ENCODE data around the gene IGIP.
A peak's percentile ranks its signal among the peaks of the same experiment; 100 is the strongest.

Gene IGIP

DNA sequence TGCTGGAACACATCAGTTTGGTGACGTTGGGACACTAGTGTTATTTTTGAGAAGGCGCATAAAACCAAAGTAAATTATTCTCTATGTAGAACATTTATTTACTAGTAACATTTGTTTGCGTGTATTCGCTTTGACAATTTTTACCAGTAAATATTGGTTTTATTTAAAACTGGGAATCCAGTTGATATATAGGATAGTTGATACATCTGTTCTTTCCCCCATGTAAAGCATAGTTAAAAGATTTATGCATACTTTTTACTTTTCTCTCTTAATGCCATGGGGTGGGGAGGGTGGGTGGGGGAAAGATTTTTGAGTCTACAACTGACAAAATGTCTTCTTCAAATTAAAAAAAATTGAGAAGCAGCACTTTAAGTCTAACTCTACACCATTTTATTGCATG, at the start of gene IGIP:
TSS of gene IGIP (plus strand) at position 301 of the 400 bp plus-strand sequence. CDS start 2,540 bp downstream, outside the sequence.
- DNase-seq (ENCODE audit: low read depth in 2 of 2) = no peak

DNA sequence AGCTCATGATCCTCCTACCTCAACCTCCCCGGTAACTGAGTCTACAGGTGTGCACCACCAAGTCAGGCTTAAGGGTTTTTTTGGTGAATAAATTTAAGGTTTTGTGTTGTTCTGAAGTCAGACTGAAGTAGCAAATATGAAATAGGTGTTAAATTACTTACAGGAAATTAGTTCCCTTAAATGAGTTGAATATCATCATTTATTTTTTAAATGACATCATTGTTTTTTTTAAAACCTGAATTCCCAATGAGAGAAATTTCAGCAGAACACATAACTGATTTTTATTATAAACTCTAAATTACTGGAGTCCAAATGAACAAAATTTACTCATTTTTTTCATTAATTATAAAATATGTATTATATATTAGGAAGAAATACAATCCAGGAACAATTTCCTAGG, 49.6 kb upstream of the IGIP start:
- no peak for DNase-seq (ENCODE audit: low read depth in 2 of 2)

DNA sequence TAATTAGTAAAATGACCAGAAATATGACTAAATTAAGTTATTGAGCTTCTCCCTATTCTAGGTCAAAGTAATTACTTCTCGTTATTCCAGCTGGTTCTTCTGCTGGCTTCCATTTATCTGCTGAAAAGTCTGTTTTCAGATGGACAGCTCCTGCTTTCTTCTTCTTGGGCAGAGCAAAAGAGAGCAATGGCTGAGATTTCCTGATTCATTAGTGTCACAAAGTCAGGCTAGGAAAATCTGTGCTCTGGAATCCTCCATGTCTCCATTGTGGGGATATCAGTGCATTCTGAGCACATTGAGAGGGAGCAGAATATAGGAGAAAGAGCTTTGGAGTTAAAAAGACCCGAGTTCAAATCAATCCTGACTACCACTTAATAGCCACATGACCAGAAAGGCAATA, 48.9 kb upstream of the IGIP start:
- DNase-seq (ENCODE audit: low read depth in 2 of 2) = no peak

DNA sequence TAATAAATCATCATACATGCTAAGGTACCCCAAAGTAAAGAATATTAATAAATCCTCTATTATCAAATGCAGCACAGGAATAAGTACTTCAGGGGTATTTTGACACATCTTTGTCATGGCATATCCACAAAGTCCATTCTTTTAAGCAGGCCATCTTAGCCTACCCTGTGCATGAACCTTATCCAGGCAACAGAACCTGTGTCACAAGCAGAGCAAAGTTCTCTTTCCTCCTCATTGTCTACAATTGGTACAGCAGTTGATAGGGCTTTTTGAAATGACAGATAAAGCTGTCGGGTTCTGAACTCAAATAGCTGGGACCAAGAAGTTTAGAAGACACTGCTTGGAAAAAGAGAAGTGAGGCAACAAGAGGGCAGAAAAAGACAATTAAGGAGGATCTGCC, 42.6 kb upstream of the IGIP start:
- DNase-seq (ENCODE audit: low read depth in 2 of 2) = no peak

DNA sequence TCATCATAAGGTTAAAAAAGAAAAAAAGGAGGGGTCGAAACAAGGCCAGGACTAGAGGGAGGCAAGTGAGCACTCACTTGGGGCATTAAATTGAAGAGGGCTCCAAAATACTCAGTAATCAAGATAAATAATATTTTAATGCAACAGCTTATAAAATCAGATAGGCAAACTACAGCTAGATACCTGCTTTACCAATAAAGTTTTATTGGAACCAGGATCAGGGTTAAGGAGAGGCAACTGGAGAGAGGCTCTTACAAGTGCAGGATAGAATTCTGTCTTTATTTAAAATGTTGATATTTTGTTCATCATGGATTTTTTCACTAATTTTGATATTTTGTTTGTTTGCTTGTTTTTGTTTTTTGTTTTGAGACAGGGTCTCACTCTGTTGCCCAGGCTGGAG, 42.1 kb upstream of the IGIP start:
- DNase-seq (ENCODE audit: low read depth in 2 of 2) = no peak

DNA sequence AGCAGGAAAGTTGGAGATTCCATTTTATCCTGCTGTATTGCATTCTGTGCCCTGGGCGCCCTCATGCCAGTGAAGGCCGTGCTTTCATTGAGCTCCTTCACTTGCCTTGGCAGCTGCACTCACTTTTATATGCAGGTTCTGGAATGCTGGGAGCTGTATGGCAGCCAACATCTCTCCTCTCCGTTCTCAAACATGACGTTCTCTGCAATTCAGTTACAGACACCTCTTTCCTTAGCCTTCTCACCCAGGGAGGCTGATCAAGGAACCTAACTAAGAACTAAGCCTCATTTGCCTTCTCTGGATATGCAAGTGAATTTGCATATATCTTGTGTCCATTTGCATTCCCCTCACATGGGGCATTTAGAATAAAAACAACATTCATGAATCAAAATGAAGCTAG, 41.2 kb upstream of the IGIP start:
- no peak for DNase-seq (ENCODE audit: low read depth in 2 of 2)

DNA sequence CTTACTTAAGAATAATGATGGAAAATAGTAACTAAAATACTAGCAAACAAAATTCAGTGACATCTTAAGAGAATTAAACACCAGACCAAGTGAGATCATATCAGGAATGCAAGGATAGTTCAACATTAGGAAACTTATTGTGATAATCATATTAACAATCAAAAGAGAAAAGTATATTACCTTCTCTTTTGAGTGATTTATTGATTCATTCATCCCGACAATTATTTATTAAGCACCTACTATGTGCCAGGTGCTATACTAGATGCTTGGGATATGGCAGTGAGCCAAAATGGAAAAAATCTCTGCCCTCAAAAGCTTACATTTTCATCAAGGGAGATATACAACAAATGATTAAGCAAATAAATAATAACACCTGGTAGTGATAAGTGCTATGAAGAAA, 35.5 kb upstream of the IGIP start:
- DNase-seq (ENCODE audit: low read depth in 2 of 2) = no peak

DNA sequence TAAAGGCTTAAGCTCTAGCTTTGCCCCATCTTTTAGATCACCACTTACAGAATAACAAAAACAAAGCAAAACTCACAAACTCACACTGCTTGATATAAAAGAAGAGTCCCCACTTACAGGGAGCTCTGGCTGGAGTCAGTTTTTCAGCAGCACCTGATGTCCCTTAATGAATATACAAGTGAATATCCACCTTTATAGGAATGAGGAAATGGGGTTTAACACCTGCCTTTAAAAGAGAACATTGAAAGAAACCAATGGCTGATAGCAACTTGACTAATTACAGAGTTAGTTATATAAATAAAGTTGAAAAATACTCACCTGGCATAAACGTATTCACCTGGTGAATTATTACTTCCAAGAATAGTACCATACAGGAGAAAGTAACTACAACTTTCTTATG, 32.6 kb upstream of the IGIP start:
- no peak for DNase-seq (ENCODE audit: low read depth in 2 of 2)

DNA sequence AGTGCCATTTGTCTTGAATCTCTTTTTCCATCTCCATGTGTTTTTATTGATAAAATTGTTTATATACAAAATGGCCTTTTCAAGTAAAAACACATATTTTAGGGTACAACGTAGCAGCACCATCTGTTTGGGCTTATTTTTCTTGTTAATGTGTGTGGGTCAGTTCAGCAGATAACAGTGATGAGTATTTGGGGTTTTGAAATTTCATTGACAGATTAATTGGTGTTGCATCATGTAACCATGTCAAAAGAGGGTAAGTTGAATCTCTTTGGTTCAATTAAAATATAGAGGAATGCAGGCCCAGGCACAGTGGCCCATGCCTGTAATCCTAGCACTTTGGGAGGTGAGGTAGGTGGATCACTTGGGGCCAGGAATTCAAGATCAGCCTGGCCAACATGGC, 31.9 kb upstream of the IGIP start:
- DNase-seq (ENCODE audit: low read depth in 2 of 2) = no peak

DNA sequence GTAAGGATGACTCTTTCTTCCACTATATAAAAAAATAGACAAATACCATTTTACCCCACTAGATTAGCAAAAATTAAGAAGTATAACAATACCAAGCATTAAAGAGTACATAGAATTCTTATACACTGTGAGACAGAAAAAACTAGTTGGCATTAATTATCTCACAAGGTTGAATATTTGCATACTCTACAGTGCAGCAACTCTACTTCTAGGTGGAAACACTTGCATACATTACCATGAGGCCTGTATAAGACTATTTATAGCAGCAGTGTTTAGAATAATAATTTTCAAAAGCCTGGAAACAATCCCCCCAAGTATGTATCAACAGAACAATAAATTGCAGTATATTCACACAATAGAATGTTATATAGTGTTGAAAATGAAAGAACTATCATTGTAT, 30.8 kb upstream of the IGIP start:
- no peak for DNase-seq (ENCODE audit: low read depth in 2 of 2)

DNA sequence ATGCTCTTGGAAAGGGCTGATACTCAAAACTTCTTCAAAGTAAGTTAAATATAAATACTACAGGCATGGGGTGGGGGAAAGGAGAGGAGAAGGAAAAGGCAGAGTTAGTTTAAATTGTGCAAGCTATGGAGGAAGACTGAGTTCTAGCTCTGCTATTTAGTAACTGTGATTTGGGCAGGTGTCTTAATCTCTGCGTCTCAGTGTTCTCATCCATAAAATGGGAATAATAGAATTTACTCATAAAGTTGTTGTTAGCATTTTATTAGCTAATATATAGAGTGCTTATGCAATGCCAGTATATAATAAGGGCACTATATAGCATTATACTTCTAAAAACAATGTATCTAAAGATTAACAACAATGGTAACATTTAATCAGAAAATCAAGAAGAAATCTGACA, 24.6 kb upstream of the IGIP start:
- DNase-seq (ENCODE audit: low read depth in 2 of 2) = no peak

DNA sequence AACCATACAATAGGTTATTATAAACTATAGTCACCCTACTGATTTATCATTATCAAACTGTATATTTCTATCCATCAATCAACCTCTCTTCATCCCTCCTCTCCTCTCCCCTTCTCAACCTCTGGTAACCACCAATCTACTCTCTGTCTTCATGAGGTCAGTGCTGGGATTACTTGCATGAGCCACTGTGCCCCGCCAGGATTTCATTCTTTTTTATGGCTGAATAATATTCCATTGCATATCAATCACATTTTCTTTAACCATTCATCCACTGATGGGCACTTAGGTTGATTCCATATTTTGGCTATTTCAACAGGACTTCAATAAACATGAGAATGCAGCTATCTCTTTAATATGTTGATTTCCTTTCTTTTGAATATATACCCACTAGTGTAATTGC, 22.6 kb upstream of the IGIP start:
- no peak for DNase-seq (ENCODE audit: low read depth in 2 of 2)

DNA sequence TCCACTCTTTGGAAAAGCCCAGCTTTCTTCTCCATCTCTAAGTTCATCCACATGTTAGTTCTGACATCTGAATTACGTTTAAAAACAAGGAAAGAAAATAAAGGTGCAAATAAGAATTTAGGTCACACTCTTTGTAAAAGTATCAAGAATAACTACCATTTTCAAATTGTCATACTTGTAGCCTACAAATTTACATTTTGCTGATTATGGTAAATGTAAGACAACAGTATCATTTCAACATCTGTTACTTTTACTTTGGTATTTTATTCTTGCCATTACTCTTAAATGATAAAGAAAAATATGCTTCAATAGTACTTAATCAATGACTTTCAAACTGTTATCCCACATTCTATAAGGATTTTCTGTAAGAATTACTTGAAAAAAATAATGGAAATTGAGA, 21.6 kb upstream of the IGIP start:
- no peak for DNase-seq (ENCODE audit: low read depth in 2 of 2)

DNA sequence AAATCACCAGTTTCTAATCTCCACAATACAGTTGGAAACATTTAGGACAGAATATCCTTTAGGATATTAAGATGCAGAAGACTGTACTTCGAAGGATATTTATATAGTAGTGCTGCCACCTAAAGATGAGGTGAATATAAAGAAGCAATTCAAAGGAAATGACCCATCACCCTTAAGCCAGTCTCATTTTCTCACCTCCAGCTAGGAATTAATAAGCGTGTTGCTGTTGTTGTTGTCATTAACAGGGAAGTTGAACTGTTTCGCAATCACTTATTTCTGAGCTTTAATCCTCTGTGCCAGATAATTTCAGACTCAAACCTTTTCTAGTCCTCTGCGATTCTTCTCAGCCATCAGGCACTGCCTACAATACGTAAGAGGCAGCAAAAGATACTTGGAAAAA, 19.6 kb upstream of the IGIP start:
- no peak for DNase-seq (ENCODE audit: low read depth in 2 of 2)

DNA sequence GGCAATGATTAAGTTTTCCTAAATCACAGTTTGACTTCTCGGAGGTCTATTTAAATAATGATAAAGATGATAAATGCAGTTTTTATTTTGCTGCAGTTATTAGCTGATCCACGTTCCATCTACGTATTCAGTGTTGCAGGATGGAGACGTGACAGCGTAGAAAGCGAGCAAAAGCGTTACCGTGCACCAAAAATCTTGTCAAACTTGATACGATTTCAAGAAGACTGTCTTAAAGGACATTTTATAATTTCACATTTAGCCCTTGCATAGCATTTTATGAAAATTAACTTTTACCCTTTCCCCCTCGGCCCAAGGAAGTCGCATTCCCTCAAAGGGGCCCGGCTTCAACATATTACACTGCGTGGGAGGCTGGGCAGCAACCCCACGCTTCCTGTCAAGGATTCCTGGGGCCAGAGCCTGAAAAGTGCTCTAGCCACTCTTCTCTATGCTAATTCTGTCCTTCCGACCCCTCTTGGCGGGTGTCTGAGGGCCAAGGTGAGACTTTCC, 18.9 kb upstream of the IGIP start:
- no peak for DNase-seq (ENCODE audit: low read depth in 2 of 2)

DNA sequence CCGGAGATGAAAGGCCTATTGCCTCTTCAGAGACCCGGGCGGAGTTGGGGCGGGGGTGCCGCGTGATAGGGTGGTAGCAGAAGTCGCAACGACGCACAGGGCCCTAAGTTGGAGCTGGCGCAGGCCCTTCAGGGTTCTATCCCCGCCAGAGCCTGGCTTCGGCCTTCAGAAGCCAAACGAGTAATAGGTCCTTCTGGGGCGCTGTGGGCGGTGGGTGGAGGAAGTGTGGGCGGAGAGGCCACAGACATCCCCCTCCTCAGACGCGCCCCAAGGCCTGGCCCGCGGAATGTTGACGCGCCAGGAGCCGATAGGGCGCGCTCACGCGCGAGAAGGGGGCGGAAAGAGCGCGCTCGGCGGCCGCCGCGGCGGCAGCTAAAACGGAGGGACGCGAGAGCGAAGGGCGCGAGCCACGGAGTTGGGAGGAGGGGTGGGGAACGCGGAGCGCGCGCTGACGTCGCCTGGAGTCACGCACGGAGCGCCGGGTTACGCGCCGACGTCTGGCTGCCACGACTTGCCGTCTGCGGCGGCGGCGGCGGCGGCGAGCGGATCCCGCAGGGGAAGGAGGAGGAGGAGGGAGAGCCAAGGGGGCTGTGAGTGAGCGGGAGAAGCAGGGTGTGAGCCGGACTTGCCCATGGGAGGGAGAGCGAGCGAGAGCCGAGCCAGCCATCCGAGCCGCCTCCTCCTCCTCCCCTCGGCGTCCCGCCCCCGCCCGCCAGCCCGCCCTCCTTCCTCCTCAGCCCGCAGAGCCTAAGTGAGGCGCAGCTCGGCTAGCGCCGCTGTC, 18.2 kb upstream of the IGIP start:
- peak; percentile 84 to 87 for DNase-seq (ENCODE audit: low read depth in 2 of 2)

DNA sequence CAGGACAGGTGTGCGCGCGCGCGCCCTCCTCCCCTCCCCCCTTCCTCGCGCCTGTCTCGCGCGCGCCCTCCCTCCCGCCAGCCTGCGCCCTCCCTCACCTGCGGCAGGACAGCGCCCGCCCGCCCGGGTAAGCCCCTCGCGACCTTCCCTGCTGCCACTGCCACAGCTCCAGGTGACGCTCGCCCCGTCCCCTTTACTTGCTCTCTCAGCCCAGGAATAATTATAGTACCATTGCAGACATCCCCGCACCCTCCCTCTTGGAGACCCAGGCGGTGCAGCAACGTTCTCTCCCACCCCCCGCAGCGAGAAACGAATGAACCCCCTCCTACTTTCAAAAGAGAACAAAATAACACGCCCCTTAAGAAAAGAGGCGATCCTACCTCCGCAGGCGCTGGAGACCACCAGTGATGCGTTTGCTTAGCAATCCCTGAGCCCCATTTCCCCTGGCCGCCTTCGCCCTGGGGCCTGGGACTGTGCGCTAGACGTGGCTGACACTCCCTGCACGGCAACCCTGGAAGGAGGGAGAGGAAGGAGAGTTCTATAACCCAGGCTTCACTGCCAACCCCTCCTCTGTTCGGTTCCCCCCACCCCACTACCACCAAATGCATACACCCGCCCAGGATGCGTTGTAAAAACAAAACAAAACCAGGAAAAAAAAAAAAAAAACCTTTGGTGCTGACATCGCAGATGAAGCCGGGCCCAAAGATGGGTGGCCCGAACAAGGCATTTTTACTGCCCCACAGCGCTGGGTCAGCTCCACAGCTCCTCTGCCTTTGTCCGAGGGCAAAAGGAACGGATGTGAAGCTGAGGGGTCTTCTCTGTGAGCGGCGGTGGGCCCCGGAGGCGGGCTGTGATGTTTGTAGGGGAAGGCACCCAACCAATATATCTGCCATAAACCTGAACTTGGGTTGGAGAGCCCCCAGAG, 17.4 kb upstream of the IGIP start:
- DNase-seq (ENCODE audit: low read depth in 2 of 2) = peak; percentile 9 to 61

DNA sequence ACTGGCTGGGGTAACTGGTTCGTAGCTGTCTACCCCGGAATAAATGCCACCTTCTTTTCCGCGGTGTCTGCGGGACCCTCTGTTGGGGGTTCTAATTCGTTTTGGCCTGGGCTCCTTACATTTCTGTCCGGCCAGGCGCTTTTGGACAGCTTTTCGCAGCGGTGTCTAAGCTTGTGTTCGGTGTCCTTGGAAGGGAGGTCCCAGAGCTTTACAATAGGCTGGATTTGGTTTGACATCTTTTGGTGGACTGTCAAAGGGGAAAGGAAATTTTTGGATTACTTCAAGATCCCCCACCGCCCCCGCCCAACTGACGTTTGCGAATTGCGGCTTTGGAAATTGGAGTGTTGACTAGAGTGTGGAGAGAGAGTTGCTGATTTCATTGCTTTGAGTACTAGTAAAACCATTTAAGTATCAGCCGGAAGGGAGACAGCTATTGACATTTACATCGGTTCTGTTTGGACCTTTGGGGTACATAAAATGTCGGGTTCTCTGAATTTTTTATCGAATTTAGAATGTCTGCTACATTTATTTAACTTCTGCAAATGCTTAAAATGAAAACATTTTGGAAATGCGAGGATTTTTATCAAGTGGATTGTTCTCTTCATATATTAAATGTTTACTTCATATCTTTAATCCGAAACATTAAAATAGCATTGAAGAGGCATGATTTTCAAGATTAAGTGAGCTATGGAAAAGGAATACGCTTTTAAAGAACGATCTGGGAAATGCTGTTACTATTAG, 16.5 kb upstream of the IGIP start:
- DNase-seq (ENCODE audit: low read depth in 2 of 2) = no peak

DNA sequence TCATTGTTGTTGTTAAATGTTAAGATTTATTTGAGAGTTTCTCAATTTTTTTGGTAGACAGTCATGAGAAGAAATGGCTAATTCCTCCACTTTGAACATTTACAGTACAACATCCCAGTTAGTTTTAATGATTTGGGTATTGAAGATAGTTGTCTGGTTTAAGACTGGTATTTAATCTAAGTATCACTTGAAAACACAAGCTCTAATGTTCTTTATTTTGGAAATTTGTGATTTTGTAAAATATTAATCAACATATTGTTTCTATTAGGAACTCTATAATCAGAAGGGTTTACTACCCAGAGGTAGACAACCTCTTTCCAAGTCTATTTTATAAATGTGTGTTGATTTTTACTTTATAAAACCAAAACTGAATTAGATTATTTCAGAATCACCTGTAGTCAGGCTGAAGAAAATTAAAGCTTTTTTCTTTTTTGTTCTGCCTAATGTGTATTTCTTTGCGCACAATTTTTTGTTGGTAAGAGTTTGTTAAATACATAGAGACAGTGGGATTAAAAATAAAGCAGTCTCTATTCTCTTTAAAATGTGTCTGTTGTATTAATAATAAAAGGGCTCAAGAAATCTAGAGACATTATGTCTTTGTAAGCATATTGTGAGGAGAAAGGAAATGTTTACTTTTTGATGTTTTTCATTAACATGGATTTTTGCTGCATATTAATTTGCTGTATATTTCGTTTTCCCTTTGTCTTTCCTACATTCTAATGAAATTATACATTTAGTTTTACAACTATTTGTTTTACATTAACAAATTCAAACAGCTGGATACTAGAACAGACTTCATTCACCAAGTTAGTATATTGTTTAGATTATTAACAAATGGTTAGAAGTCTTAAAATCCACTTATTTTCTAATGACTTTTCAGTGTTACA, 15.7 kb upstream of the IGIP start:
- no peak for DNase-seq (ENCODE audit: low read depth in 2 of 2)

DNA sequence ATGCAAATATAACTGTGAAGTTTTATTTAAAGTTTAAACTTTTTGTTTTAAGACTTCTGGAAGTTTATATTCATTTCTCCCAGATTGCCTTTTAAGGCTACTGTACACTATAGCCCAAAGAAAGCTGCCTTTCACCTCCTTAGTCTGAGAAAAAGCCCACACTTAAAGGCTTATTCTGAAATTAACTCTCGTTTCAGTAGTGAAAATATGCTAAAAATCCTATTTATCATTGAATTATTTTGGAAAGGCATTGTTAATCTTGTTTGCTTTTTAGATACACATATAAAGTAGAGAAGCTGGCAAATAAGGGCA, 15.1 kb upstream of the IGIP start:
- DNase-seq (ENCODE audit: low read depth in 2 of 2) = no peak

Data from stimulated activated CD4-positive, alpha-beta T cell treated with anti-CD3 and anti-CD28 coated beads, Interleukin-12 subunit alpha, Interleukin-12 subunit beta, amount 100 ng/mL, for 24 hours (primary cell).